Rectal smooth muscle tissue (tissue), 1 donor: ENCODE results near the gene PRKAG2.

Experiments used
- H3K27ac ChIP-seq: one replicate; pipeline ENCODE4 v1.7.0; 2013; ENCODE audit warnings: low read depth, low read length, inconsistent platforms
- H3K27me3 ChIP-seq: one replicate; pipeline ENCODE4 v1.7.0; 2013; ENCODE audit warnings: low read length; ENCODE audit not compliant: control insufficient read depth, insufficient read depth
- H3K36me3 ChIP-seq: one replicate; pipeline ENCODE4 v1.7.0; 2013; ENCODE audit warnings: low read length; ENCODE audit not compliant: control insufficient read depth, insufficient read depth
- H3K4me1 ChIP-seq: one replicate; pipeline ENCODE4 v1.7.0; 2013; ENCODE audit warnings: low read length; ENCODE audit not compliant: control insufficient read depth, insufficient read depth
- H3K4me3 ChIP-seq: one replicate; pipeline ENCODE4 v1.7.0; 2013; ENCODE audit warnings: low read length
- H3K9ac ChIP-seq: one replicate; pipeline ENCODE4 v1.7.0; 2013; ENCODE audit warnings: low read length

The PRKAG2 gene

GRCh38 chr7:151560243-151560642 lies 316.7 kb downstream of the PRKAG2 start:
- no peak overlapping the region for H3K4me3 ChIP-seq
- no peaks in the 10 kb centered on the region for H3K27me3 ChIP-seq
- H3K4me1 ChIP-seq = no peaks in the 10 kb centered on the region
- H3K27ac ChIP-seq = no peak overlapping the region
- H3K9ac ChIP-seq = no peak overlapping the region
- peaks cover 28% of the 10 kb centered on the region for H3K36me3 ChIP-seq

GRCh38 chr7:151559557-151560183 lies 317.2 kb downstream of the PRKAG2 start:
- H3K27ac ChIP-seq = no peak overlapping the region
- H3K9ac ChIP-seq = no peak overlapping the region
- H3K4me1 ChIP-seq = no peaks in the 10 kb centered on the region
- H3K36me3 ChIP-seq = peaks cover 27% of the 10 kb centered on the region
- H3K27me3 ChIP-seq = no peaks in the 10 kb centered on the region
- H3K4me3 ChIP-seq = no peak overlapping the region

- Histone ChIP-seq H3K9ac (no peak overlapping the region), H3K4me3 (no peak overlapping the region), H3K27ac (no peak overlapping the region), H3K4me1 (no peaks in the 10 kb centered on the region), H3K27me3 (no peaks in the 10 kb centered on the region), H3K36me3 (peaks cover 17% of the 10 kb centered on the region)
Observed at GRCh38 chr7:151558575-151558974, 318.3 kb downstream of the PRKAG2 start.

- Histone ChIP-seq H3K4me1 (no peaks in the 10 kb centered on the region), H3K4me3 (no peak overlapping the region), H3K27me3 (no peaks in the 10 kb centered on the region), H3K9ac (no peak overlapping the region), H3K36me3 (peaks cover 17% of the 10 kb centered on the region), H3K27ac (no peak overlapping the region)
Observed at GRCh38 chr7:151556592-151556991, 320.3 kb downstream of the PRKAG2 start.

GRCh38 chr7:151553356-151553755 lies 323.6 kb downstream of the PRKAG2 start:
- Histone ChIP-seq H3K9ac (no peak overlapping the region), H3K27me3 (no peaks in the 10 kb centered on the region), H3K36me3 (peaks cover 7% of the 10 kb centered on the region), H3K27ac (no peak overlapping the region), H3K4me1 (no peaks in the 10 kb centered on the region), H3K4me3 (no peak overlapping the region)

GRCh38 chr7:151552352-151553028 lies 324.4 kb downstream of the PRKAG2 start:
- no peak overlapping the region for H3K9ac ChIP-seq
- H3K27ac ChIP-seq = no peak overlapping the region
- no peak overlapping the region for H3K4me3 ChIP-seq
- H3K4me1 ChIP-seq = no peaks in the 10 kb centered on the region
- H3K36me3 ChIP-seq = peaks cover 3% of the 10 kb centered on the region
- H3K27me3 ChIP-seq = no peaks in the 10 kb centered on the region

GRCh38 chr7:151551820-151552219 lies 325.1 kb downstream of the PRKAG2 start:
- Histone ChIP-seq H3K9ac (no peak overlapping the region), H3K4me1 (no peaks in the 10 kb centered on the region), H3K27ac (no peak overlapping the region), H3K4me3 (no peak overlapping the region), H3K27me3 (no peaks in the 10 kb centered on the region), H3K36me3 (no peaks in the 10 kb centered on the region)

- H3K9ac ChIP-seq = no peak overlapping the region
- no peaks in the 10 kb centered on the region for H3K4me1 ChIP-seq
- no peak overlapping the region for H3K4me3 ChIP-seq
- H3K27ac ChIP-seq = no peak overlapping the region
- H3K27me3 ChIP-seq = no peaks in the 10 kb centered on the region
- no peaks in the 10 kb centered on the region for H3K36me3 ChIP-seq
Observed at GRCh38 chr7:151550656-151551286, 326.1 kb downstream of the PRKAG2 start.

- Histone ChIP-seq H3K4me3 (no peak overlapping the region), H3K27ac (no peak overlapping the region), H3K27me3 (no peaks in the 10 kb centered on the region), H3K4me1 (no peaks in the 10 kb centered on the region), H3K9ac (no peak overlapping the region), H3K36me3 (no peaks in the 10 kb centered on the region)
Observed at GRCh38 chr7:151549644-151550043, 327.3 kb downstream of the PRKAG2 start.

GRCh38 chr7:151549083-151549482 lies 327.8 kb downstream of the PRKAG2 start:
- Histone ChIP-seq H3K36me3 (no peaks in the 10 kb centered on the region), H3K27me3 (no peaks in the 10 kb centered on the region), H3K9ac (no peak overlapping the region), H3K4me3 (no peak overlapping the region), H3K4me1 (no peaks in the 10 kb centered on the region), H3K27ac (no peak overlapping the region)

- Histone ChIP-seq H3K4me1 (peaks cover 7% of the 10 kb centered on the region), H3K9ac (no peak overlapping the region), H3K27me3 (no peaks in the 10 kb centered on the region), H3K36me3 (no peaks in the 10 kb centered on the region), H3K4me3 (no peak overlapping the region), H3K27ac (no peak overlapping the region)
Observed at GRCh38 chr7:151544183-151544582, 332.7 kb downstream of the PRKAG2 start.

GRCh38 chr7:151542606-151543130 lies 334.2 kb downstream of the PRKAG2 start:
- Histone ChIP-seq H3K9ac (no peak overlapping the region), H3K36me3 (no peaks in the 10 kb centered on the region), H3K27ac (no peak overlapping the region), H3K4me3 (no peak overlapping the region), H3K4me1 (peaks cover 21% of the 10 kb centered on the region), H3K27me3 (no peaks in the 10 kb centered on the region)
